K562 (cell line): ENCODE results near the gene OVOL1. TPM values are rescaled to one million over a fixed set of nuclear protein-coding genes. Genes with fewer than 3 reads are reported as not detected.

Experiments
- ATAC-seq: fragments of 200-7000 bp; cut with Tn5 transposase; 3 replicates; pipeline ENCODE4 v1.9.1; 2020; ENCODE audit warnings: moderate library complexity
- BruUV-seq: library from RNA; stranded (reverse); fragments of 400-500 nt; replicated peaks from 2 replicates; lab custom pipeline; 2021; lab: Mats Ljungman, UMichigan
- CTCF ChIA-PET: fragments of 300-600 bp; formaldehyde crosslinking; extraction: SDS; loops from one replicate; lab custom pipeline; 2021; ENCODE audit warnings: low intra/inter-chr PET ratio; lab: Yijun Ruan, JAX
- POLR2A ChIA-PET: fragments of 300-600, 350-650 bp; sonication (Branson Sonifier 250); formaldehyde crosslinking; extraction: SDS; loops from one replicate; lab custom pipeline; 2021; ENCODE audit warnings: antibody characterized with exemption, inconsistent platforms; lab: Yijun Ruan, JAX
- DNase-seq, 4 experiments: peaks; one replicate each; pipeline versions ENCODE4 v3.0.0 to v3.0.0-alpha.2; 2011 to 2018; ENCODE audit warnings: low spot score in 3 of 4, mixed read lengths in 3 of 4; ENCODE audit errors: extremely low read depth in 1 of 4
- FAIRE-seq: peaks from 2 replicates; lab custom pipeline; 2011; peaks lifted over from hg19 to GRCh38; lab: Jason Lieb, UNC
- H2AFZ ChIP-seq: 2 replicates; pipeline ENCODE4 v1.6.0; 2011; ENCODE audit warnings: low read depth, low read length, control low read depth, inconsistent platforms
- H3K27ac ChIP-seq: fragments of 200-600 bp; 3 replicates; pipeline ENCODE4 v1.8.0; 2011; ENCODE audit warnings: low read depth, mild to moderate bottlenecking, control low read depth, inconsistent platforms, low read length, moderate library complexity, mixed read lengths; ENCODE audit errors: extremely low read depth
- H3K27me3 ChIP-seq, 2 experiments: fragments of 300-600 bp in 1 of 2; 2 replicates in 1 of 2; 3 replicates in 1 of 2; pipeline versions ENCODE4 v1.6.0 to v1.8.0; 2011; ENCODE audit warnings: inconsistent platforms in 2 of 2, low read length in 2 of 2, mild to moderate bottlenecking in 1 of 2, mixed read lengths in 1 of 2, moderate library complexity in 1 of 2; ENCODE audit not compliant: control insufficient read depth in 2 of 2, insufficient read depth in 2 of 2
- H3K36me3 ChIP-seq: fragments of 300-600 bp; 3 replicates; pipeline ENCODE4 v1.8.0; 2011; ENCODE audit warnings: mild to moderate bottlenecking, low read length, inconsistent platforms; ENCODE audit not compliant: control insufficient read depth, insufficient read depth
- H3K4me1 ChIP-seq, 2 experiments: fragments of 200-600 bp in 1 of 2; replicated peaks in 1 of 2; 2 replicates in 1 of 2; 3 replicates in 1 of 2; pipeline versions ENCODE4 v1.5.1 to v1.8.0; 2011; ENCODE audit warnings: inconsistent platforms in 2 of 2, low read length in 2 of 2, mild to moderate bottlenecking in 1 of 2, mixed read lengths in 1 of 2, moderate library complexity in 1 of 2; ENCODE audit not compliant: control insufficient read depth in 2 of 2, insufficient read depth in 2 of 2
- H3K4me2 ChIP-seq: 2 replicates; pipeline ENCODE4 v1.6.1; 2011; ENCODE audit warnings: low read length, control low read depth, inconsistent platforms, mixed read lengths; ENCODE audit not compliant: insufficient read depth
- H3K4me3 ChIP-seq: fragments of 200-600 bp; sonication (generic), shearing (Covaris generic); 2 replicates; pipeline ENCODE4 v1.5.1; 2016; ENCODE audit warnings: control low read depth, inconsistent platforms
- H3K79me2 ChIP-seq: fragments of 200-600 bp; 3 replicates; pipeline ENCODE4 v1.8.0; 2011; ENCODE audit warnings: low read length, inconsistent platforms; ENCODE audit not compliant: control insufficient read depth, insufficient read depth
- H3K9ac ChIP-seq, 2 experiments: 2 replicates each; pipeline versions ENCODE4 v1.6.0 to v1.6.1; 2011; ENCODE audit warnings: low read depth in 2 of 2, low read length in 2 of 2, control low read depth in 1 of 2, inconsistent platforms in 1 of 2, mild to moderate bottlenecking in 1 of 2, mixed read lengths in 1 of 2; ENCODE audit not compliant: insufficient read depth in 1 of 2
- H3K9me1 ChIP-seq: one replicate; pipeline ENCODE4 v1.6.0; 2011; ENCODE audit warnings: inconsistent platforms, mild to moderate bottlenecking, low read length, moderate library complexity; ENCODE audit not compliant: control insufficient read depth, insufficient read depth
- H3K9me3 ChIP-seq: replicated peaks from 2 replicates; pipeline ENCODE4 v1.5.1; 2011; ENCODE audit warnings: low read depth, low read length, inconsistent platforms; ENCODE audit not compliant: control insufficient read depth, insufficient read depth
- H4K20me1 ChIP-seq: replicated peaks from 2 replicates; pipeline ENCODE4 v1.6.1; 2011; ENCODE audit warnings: low read length, inconsistent platforms, mixed read lengths; ENCODE audit not compliant: control insufficient read depth, insufficient read depth
- CHAMP1 ChIP-seq: fragments of 450-650 bp; IDR thresholded peaks from 2 replicates; pipeline ENCODE4 v1.6.1; 2016; ENCODE audit warnings: mild to moderate bottlenecking
- ZFP1 ChIP-seq: fragments of 450-650 bp; formaldehyde crosslinking; IDR thresholded peaks from 2 replicates; pipeline ENCODE4 v1.4.0; 2020; ENCODE audit warnings: mild to moderate bottlenecking, mixed read lengths
- ZNF124 ChIP-seq: sonication (generic); formaldehyde crosslinking; IDR thresholded peaks from 2 replicates; pipeline ENCODE4 v1.8.1; 2022; ENCODE audit warnings: missing genetic modification reagents
- ZNF253 ChIP-seq: fragments of 250-450 bp; sonication (Bioruptor Pico); conservative IDR thresholded peaks from 2 replicates; pipeline ENCODE4 v1.6.1; 2021; ENCODE audit warnings: mild to moderate bottlenecking
- WGBS: fragments of 100-300 bp; shearing (Covaris generic); methylation state at CpG from one replicate; pipeline ENCODE4 v1.1.6; 2016; ENCODE audit warnings: low coverage, mixed read lengths; ENCODE audit not compliant: insufficient coverage; ENCODE audit errors: missing lambda C conversion rate; 5-methylcytosine and 5-hydroxymethylcytosine counted together
- in situ Hi-C: fragments of 300-500 bp; cut with MboI; formaldehyde crosslinking; loops from 4 replicates; pipeline ENCODE4 v1.15.0; 2018; ENCODE audit warnings: inconsistent platforms, mixed read lengths
- intact Hi-C: fragments of 100-400 bp; cut with micrococcal nuclease; formaldehyde crosslinking; loops from 2 replicates; pipeline ENCODE4 v1.14.2; 2022
- polyA plus RNA-seq, 8 experiments: library from polyadenylated mRNA; depleted of rRNA in 4 of 8; stranded (reverse) in 5 of 8; unstranded in 3 of 8; fragments of >200 nt; fragmentation: Nextera tagmentation in 2 of 8; fragmentation: Illumina TruSeq in 1 of 8; extraction: Ambion mirVana in 2 of 8; extraction: Trizol in 1 of 8; gene quantifications; 2 replicates each; pipeline versions ENCODE4 v1.2.1 to v1.2.3, GENCODE V29; 2011 to 2014; ENCODE audit warnings: inconsistent platforms in 1 of 8, missing spikeins in 1 of 8
- total RNA-seq, 7 experiments: library from RNA; depleted of rRNA in 6 of 7; stranded (reverse); fragments of >200 nt in 6 of 7; fragmentation: Illumina TruSeq in 2 of 7; extraction: Trizol in 2 of 7; gene quantifications; 2 replicates each; pipeline versions ENCODE4 v1.2.1 to v1.2.3, GENCODE V29; 2011 to 2021; ENCODE audit warnings: low replicate concordance in 1 of 7
- TF ChIP-seq, protein P1 (sequence below), 2 experiments: IDR thresholded peaks; 2 replicates each; pipeline ENCODE4 v1.6.1; 2011; ENCODE audit warnings: borderline replicate concordance in 1 of 2, control low read depth in 1 of 2, low read depth in 1 of 2, low read length in 1 of 2, mild to moderate bottlenecking in 1 of 2, mixed read lengths in 1 of 2, moderate library complexity in 1 of 2; ENCODE audit not compliant: insufficient read depth in 1 of 2, insufficient read length in 1 of 2, poor library complexity in 1 of 2, severe bottlenecking in 1 of 2; ENCODE audit errors: extremely low read depth in 1 of 2
- TF ChIP-seq, protein P2 (sequence below): fragments of 250-450 bp; sonication (Bioruptor Pico); IDR thresholded peaks from 2 replicates; pipeline ENCODE4 v1.8.0; 2021; ENCODE audit warnings: moderate library complexity, mild to moderate bottlenecking, inconsistent platforms
- TF ChIP-seq, protein P3 (sequence below): IDR thresholded peaks from 2 replicates; pipeline ENCODE4 v1.6.1; 2011; ENCODE audit not compliant: insufficient read length; ENCODE audit errors: extremely low read depth

OVOL1 gene
- total and polyA plus RNA-seq, 9 of the 15 experiments (the other 6 are each of a cell fraction or from before 2014, with no cell fraction given): 0.09 TPM; not detected in 8

DNA sequence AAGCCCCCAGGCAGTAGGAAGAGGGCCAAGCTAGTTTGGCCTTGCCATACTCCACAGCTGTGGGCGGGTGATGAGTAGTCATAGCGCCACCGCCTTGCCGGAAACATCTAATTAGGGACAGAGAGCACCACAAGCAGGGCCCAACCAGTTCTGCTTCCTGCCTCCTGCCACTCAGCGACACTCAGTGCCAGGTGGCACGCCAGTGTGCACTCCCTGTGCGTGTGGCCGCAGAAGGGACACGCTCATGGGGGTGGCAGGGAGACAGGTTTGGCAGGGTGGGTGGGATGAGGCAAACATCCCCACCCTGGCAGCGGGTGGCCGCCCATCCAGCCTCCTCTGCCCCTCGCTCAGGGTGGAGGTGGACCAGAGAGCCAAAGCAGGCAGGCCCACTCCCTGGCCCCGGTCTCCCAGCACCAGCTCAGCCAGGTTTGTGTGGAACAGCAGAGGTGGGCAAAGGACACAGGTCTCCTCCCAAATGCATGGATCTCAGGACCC lies 4.9 kb downstream of the OVOL1 start:
- intact Hi-C loops: no loop called here
- no TSS peak for BruUV-seq
- WGBS: 10% methylated on average over 13 of the region's 13 CpGs
- no peak for DNase-seq
- TF ChIP-seq, protein P1, sequence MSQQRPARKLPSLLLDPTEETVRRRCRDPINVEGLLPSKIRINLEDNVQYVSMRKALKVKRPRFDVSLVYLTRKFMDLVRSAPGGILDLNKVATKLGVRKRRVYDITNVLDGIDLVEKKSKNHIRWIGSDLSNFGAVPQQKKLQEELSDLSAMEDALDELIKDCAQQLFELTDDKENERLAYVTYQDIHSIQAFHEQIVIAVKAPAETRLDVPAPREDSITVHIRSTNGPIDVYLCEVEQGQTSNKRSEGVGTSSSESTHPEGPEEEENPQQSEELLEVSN (IDR thresholded peaks at IDR 0.05; ENCODE audit: borderline replicate concordance in 1 of 2, extremely low read depth in 1 of 2, insufficient read depth in 1 of 2, insufficient read length in 1 of 2, low read depth in 1 of 2, low read length in 1 of 2, poor library complexity in 1 of 2, severe bottlenecking in 1 of 2): no peak
- TF ChIP-seq CHAMP1 (no peak), ZNF124 (no peak), ZFP1 (CRISPR knock-in tag) (no peak), ZNF253 (CRISPR knock-in tag) (no peak)
- TF ChIP-seq, protein P2, sequence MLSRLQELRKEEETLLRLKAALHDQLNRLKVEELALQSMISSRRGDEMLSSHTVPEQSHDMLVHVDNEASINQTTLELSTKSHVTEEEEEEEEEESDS (CRISPR knock-in tag): no peak
- TF ChIP-seq, protein P3, sequence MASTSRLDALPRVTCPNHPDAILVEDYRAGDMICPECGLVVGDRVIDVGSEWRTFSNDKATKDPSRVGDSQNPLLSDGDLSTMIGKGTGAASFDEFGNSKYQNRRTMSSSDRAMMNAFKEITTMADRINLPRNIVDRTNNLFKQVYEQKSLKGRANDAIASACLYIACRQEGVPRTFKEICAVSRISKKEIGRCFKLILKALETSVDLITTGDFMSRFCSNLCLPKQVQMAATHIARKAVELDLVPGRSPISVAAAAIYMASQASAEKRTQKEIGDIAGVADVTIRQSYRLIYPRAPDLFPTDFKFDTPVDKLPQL: no peak
- TF ChIP-seq, all 486 proteins: peak for 0
- Histone ChIP-seq H3K4me2 (no peak overlapping the region), H3K79me2 (no peaks in the 10 kb centered on the region), H3K9me1 (no peaks in the 10 kb centered on the region), H3K36me3 (no peaks in the 10 kb centered on the region), H3K9ac (no peak overlapping the region; a peak in 1 of 4 replicates), H3K4me1 (peaks cover 0 to 44% of the 10 kb centered on the region in 2 experiments; a peak in 2 of 5 replicates), H3K27ac (no peak overlapping the region), H4K20me1 (peaks cover 13% of the 10 kb centered on the region; the same call in 1 of the 2 replicates), H2AFZ (no peak overlapping the region), H3K9me3 (no peaks in the 10 kb centered on the region), H3K4me3 (no peak overlapping the region), H3K27me3 (peaks cover 71 to 87% of the 10 kb centered on the region in 2 experiments)
- FAIRE-seq: no peak
- ATAC-seq: no peak; the same call in 2 of the 3 replicates
- in situ Hi-C loops: no loop called here
- POLR2A ChIA-PET: interaction anchor here (0.6 to 1.3 kb wide), 5 partner anchors 11 to 354 kb away, joined by 3 read pairs; partner anchors contain the start of gene AP5B1
- CTCF ChIA-PET: no interaction called here
